HG03354 (cell line): ENCODE measurements around the gene LPCAT1.

ENCODE experiments used
- ATAC-seq: cut with Tn5 transposase; IDR thresholded peaks from one replicate; pipeline ENCODE4 v1.9.1; 2021; ENCODE audit warnings: mild to moderate bottlenecking; ENCODE audit not compliant: unreplicated experiment, poor library complexity, severe bottlenecking

LPCAT1 gene

GRCh38 chr5:1502046-1502736, 21.6 kb downstream of the LPCAT1 start:
- ATAC-seq = no peak

- ATAC-seq = no peak
These were observed 22.3 kb downstream of the LPCAT1 start for GRCh38 chr5:1501372-1502045.

GRCh38 chr5:1500411-1501091, 23.2 kb downstream of the LPCAT1 start:
- no peak for ATAC-seq

GRCh38 chr5:1499851-1500250, 23.9 kb downstream of the LPCAT1 start:
- ATAC-seq = no peak

- ATAC-seq = peak; percentile 46
These were observed 24.9 kb downstream of the LPCAT1 start for GRCh38 chr5:1498623-1499416.

- peak; percentile 20 for ATAC-seq
These were observed 25.8 kb downstream of the LPCAT1 start for GRCh38 chr5:1497795-1498622.

- peak; percentile 33 for ATAC-seq
These were observed 26.4 kb downstream of the LPCAT1 start for GRCh38 chr5:1497242-1497777.

GRCh38 chr5:1495525-1495897, 28.2 kb downstream of the LPCAT1 start:
- no peak for ATAC-seq

GRCh38 chr5:1494780-1495524, 28.8 kb downstream of the LPCAT1 start:
- peak; percentile 36 for ATAC-seq

GRCh38 chr5:1493941-1494340, 29.8 kb downstream of the LPCAT1 start:
- no peak for ATAC-seq

GRCh38 chr5:1493413-1493812, 30.3 kb downstream of the LPCAT1 start:
- no peak for ATAC-seq

- ATAC-seq = no peak
These were observed 31.0 kb downstream of the LPCAT1 start for GRCh38 chr5:1492757-1493156.

- ATAC-seq = no peak
These were observed 33.4 kb downstream of the LPCAT1 start for GRCh38 chr5:1490376-1490775.

GRCh38 chr5:1489754-1490153, 34.0 kb downstream of the LPCAT1 start:
- no peak for ATAC-seq

GRCh38 chr5:1488882-1489680, 34.7 kb downstream of the LPCAT1 start:
- ATAC-seq = peak; percentile 43

- ATAC-seq = no peak
These were observed 36.5 kb downstream of the LPCAT1 start for GRCh38 chr5:1487079-1487764.

GRCh38 chr5:1486271-1486670, 37.5 kb downstream of the LPCAT1 start:
- ATAC-seq = no peak
